GM12874 (cell line): ENCODE data around the gene PTOV1.

Experiments
- TF ChIP-seq, protein P1 (sequence below): IDR thresholded peaks from 2 replicates; pipeline ENCODE4 v1.5.1; 2011; ENCODE audit warnings: low read depth, mild to moderate bottlenecking, control low read depth, low read length, moderate library complexity; ENCODE audit not compliant: insufficient read depth

PTOV1 gene

DNA sequence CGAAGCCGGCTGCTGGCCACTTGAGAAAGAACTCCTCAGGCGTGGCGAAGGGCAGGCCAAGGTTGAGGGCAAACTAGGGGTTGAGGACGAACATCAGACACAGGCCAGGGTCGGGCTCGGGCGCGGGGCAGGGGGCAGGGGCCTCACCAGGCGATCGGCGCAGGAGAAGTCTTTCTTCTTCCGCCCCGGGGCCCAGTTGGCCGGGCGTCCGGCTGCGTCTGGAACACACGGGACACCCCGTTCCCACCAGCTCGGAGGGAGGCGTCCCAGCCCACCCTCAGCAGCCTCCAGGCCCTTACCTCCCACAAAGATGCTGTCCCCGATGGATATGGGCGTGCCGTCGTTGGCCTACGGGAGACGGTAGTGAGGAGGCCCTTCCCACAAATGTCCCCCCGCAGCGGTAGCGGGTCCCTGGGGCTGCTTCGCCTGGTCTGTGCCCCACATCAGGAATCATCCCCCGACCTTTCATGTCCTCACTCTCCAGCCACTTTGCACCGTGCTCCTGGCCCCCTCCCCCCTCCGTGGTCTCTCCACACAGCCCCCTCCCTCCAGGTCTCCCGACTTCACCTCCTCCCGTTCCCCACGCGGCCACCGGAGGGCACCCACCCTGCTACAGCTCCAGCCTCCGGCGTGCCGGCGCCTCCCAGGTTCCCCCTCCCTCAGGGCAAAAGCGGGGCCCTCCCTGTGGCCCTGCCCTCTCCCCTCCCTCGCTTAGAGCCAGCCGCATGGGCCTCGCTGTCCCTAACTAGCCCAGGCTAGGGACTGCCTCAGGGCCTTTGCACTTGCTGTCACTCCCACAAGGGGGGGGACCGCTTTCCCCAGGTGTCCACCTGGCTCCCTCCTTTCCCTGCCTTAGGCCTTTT, 11.7 kb downstream of the PTOV1 start:
- TF ChIP-seq, protein P1, sequence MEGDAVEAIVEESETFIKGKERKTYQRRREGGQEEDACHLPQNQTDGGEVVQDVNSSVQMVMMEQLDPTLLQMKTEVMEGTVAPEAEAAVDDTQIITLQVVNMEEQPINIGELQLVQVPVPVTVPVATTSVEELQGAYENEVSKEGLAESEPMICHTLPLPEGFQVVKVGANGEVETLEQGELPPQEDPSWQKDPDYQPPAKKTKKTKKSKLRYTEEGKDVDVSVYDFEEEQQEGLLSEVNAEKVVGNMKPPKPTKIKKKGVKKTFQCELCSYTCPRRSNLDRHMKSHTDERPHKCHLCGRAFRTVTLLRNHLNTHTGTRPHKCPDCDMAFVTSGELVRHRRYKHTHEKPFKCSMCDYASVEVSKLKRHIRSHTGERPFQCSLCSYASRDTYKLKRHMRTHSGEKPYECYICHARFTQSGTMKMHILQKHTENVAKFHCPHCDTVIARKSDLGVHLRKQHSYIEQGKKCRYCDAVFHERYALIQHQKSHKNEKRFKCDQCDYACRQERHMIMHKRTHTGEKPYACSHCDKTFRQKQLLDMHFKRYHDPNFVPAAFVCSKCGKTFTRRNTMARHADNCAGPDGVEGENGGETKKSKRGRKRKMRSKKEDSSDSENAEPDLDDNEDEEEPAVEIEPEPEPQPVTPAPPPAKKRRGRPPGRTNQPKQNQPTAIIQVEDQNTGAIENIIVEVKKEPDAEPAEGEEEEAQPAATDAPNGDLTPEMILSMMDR: peak; percentile 35; the same call in 1 of the 2 replicates

DNA sequence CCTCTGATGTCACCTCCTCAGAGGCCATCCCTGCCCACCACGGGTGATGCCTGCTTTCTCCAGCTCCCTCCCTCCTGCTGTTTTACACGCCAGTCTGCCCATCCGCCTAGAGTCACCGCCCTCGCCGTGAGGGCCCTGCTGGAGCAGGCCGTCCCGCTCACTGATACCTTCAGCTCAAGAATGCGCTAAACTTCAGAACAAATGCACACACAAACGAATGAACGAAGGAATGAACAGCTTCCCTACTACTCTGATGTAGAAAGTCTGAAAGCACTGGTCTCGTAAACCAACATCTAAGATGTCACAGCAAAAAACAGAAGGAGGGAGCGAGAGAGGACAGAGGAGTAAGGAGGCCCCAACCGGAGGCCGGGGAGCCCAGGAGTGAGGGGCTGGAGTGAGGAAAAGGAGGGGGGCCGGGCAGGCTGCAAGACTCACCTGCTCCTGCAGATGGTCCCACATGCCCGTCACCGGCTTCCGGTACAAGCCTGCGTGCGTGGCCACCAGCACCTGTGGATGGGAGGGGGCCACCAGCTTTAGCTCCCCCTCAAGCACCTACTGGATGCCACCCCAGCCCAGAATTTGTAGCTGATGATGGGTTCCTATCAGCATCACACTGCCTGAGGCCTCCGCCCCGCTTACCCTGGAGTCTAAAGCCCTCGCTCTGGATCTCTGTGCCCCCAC, 12.4 kb downstream of the PTOV1 start:
- TF ChIP-seq, protein P1: no peak

DNA sequence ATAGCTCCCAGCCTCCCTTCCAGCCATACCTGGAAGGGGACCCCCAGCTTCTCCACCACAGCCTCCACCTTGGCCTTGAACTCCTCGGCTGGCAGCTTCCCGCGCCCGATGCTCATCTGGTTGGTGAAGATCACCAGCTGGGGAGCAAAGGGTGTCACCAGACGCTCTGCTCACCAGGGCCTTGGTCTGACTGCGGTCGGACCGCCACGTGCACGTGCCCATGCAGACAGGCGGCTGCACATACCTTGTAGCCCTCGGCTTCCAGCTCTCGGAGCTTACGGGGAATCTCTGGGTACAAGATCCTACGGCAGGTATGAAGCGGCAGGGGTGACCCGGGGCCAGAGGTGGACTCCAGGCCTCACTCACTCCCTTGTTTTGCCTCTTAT, 13.0 kb downstream of the PTOV1 start:
- TF ChIP-seq, protein P1: no peak

- TF ChIP-seq, protein P1: no peak
Measured at GRCh38 chr19:49864890-49865289, 13.9 kb downstream of the PTOV1 start.

GRCh38 chr19:49866933-49867782, 16.2 kb downstream of the PTOV1 start, which contains the start of gene PNKP:
Gene PNKP, minus strand, starts transcription at chr19:49867576. Its CDS starts 372 bp downstream, at chr19:49867204.
- TF ChIP-seq, protein P1: no peak

DNA sequence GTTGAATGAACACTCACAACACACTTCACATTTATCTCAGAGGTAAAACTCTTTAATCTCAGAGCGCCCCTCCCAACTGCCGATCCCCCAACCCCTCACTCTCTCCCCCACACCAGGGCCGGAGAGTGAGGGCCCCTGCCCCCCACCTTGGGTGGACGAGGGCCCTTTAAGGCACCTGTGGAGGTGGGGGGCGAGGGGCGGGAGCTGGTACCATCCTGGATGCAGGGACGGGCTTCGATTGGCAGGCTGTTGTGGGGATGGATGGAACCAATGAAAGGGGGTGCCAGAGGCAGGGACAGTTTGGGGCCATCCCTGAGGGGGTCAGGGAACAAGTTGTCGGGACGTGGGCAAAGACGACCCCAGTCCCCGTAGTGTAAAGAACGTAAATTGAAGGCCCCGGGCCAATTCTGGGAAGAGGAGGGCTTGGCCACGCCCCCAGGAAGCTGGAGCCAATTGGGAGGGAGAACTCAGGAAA, 18.1 kb downstream of the PTOV1 start:
- TF ChIP-seq, protein P1: no peak
